ENCODE measurements around the gene BCL2L15.

GRCh38 chr1:113901191-113901590, 13.8 kb upstream of the BCL2L15 start:
- TF ChIP-seq CTCF (conservative IDR thresholded peaks at IDR 0.05 in 1 of 2, IDR thresholded peaks at IDR 0.05 in 1 of 2; ENCODE audit: low read depth in 1 of 2, low read length in 2 of 2) = no peak
- no peak for TF ChIP-seq EZH2 (IDR thresholded peaks at IDR 0.05; ENCODE audit: low read length, missing control alignments)
